Astrocyte of the cerebellum (primary cell): Measurements from ENCODE around the gene THAP11.

Experiments
- DNase-seq: peaks from one replicate; pipeline ENCODE4 v3.0.0-alpha.2; 2011; ENCODE audit warnings: low read depth
- H3K4me3 ChIP-seq: 2 replicates; pipeline ENCODE4 v1.5.1; 2011; ENCODE audit warnings: mild to moderate bottlenecking, low read depth, low read length, moderate library complexity
- in situ Hi-C: cut with HindIII; loops from 2 replicates; pipeline ENCODE4 v1.10.0; 2017; ENCODE audit warnings: low sequenced_read_pairs
- TF ChIP-seq, protein P1 (sequence below): IDR thresholded peaks from 2 replicates; pipeline ENCODE4 v1.5.1; 2012; ENCODE audit warnings: low read length, low read depth, moderate library complexity, mild to moderate bottlenecking; ENCODE audit errors: missing control alignments

The THAP11 gene

DNA sequence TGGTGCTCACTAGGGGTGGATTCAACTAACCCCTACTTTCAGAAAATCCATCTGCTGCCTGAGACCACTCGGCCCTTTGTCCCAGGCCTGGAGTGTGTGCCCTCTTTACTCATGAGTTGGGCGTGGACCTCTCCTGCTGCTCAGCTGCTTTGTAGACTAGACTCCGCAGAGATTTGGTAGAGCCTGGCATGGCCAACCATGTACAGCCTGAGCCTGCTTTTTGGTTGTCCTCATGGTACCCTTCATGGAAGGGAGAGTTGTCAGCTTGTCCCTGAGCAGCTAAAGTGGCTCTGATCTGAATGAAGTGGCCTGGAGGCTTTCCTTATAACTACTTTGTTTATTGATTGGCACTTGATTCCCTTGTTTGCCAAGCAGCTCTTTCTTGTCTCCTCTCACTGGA is 32.3 kb downstream of the THAP11 start:
- TF ChIP-seq, protein P1, sequence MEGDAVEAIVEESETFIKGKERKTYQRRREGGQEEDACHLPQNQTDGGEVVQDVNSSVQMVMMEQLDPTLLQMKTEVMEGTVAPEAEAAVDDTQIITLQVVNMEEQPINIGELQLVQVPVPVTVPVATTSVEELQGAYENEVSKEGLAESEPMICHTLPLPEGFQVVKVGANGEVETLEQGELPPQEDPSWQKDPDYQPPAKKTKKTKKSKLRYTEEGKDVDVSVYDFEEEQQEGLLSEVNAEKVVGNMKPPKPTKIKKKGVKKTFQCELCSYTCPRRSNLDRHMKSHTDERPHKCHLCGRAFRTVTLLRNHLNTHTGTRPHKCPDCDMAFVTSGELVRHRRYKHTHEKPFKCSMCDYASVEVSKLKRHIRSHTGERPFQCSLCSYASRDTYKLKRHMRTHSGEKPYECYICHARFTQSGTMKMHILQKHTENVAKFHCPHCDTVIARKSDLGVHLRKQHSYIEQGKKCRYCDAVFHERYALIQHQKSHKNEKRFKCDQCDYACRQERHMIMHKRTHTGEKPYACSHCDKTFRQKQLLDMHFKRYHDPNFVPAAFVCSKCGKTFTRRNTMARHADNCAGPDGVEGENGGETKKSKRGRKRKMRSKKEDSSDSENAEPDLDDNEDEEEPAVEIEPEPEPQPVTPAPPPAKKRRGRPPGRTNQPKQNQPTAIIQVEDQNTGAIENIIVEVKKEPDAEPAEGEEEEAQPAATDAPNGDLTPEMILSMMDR: no peak
- H3K4me3 ChIP-seq: peak overlapping the region; percentile 94
- no peak for DNase-seq
- in situ Hi-C loops: no loop called here

DNA sequence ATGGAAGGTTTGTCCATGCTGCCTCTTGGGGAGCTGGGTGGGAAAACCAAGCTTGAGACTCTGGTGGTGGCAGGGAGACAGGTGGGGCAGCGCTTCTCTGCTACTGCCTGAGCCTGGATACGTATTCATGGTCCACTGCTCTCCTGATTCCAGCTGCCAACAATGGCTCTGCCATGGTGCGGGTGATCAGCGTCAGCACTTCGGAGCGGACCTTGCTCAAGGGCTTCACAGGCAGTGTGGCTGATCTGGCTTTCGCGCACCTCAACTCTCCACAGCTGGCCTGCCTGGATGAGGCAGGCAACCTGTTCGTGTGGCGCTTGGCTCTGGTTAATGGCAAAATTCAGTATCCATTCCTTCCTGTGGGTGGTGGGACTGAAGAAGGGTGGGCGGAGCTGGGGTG is 34.9 kb downstream of the THAP11 start:
- in situ Hi-C loops: no loop called here

DNA sequence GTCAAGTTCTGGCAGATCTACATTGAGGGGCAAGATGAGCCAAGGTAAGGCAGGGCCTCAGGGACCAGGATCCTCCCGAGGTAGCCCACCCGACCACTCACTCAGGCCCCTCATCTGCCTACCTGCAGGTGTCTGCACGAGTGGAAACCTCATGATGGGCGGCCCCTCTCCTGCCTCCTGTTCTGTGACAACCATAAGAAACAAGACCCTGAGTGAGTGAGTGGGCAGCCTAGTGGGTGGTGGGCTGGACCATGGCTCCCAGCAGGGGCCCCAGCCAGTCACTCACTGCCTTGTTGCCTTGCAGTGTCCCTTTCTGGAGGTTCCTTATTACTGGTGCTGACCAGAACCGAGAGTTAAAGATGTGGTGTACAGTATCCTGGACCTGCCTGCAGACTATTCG is 36.1 kb downstream of the THAP11 start:
- in situ Hi-C loops: no loop called here
- TF ChIP-seq, protein P1: no peak
- no peak overlapping the region for H3K4me3 ChIP-seq
- no peak for DNase-seq

More for the DNA sequence above, 34.9 kb downstream of the THAP11 start:
- no peak overlapping the region for H3K4me3 ChIP-seq
- no peak for DNase-seq
- TF ChIP-seq, protein P1: no peak

DNA sequence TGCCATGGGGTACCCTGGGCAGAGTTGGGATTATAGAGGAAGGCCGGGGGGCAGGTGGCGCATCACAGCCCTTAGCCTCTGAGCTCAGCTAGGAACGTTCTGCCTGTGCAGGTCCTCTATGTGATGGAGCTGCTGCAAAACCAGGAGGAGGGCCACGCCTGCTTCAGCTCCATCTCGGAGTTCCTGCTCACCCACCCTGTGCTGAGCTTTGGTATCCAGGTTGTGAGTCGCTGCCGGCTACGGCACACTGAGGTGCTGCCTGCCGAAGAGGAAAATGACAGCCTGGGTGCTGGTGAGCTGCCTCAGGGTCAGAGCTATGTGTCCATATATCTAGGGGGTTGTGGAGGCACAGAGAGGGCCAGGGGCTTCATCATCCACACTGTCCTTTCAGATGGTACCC is 36.7 kb downstream of the THAP11 start:
- DNase-seq: no peak
- no peak overlapping the region for H3K4me3 ChIP-seq
- TF ChIP-seq, protein P1: no peak
- in situ Hi-C loops: no loop called here

DNA sequence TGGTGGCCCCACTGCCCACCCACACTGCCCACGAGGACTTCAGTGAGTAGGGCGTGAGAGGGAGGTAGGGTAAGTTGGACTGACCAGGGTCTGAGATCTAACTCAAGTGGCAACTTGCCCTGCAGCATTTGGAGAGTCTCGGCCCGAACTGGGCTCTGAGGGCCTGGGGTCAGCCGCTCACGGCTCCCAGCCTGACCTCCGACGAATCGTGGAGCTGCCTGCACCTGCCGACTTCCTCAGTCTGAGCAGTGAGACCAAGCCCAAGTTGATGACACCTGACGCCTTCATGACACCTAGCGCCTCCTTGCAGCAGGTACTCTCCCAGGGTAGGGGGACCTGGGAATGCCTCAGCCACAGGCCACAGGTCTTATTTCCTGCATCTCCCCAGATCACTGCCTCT is 37.3 kb downstream of the THAP11 start:
- DNase-seq: no peak
- in situ Hi-C loops: no loop called here
- TF ChIP-seq, protein P1: no peak
- H3K4me3 ChIP-seq: no peak overlapping the region

DNA sequence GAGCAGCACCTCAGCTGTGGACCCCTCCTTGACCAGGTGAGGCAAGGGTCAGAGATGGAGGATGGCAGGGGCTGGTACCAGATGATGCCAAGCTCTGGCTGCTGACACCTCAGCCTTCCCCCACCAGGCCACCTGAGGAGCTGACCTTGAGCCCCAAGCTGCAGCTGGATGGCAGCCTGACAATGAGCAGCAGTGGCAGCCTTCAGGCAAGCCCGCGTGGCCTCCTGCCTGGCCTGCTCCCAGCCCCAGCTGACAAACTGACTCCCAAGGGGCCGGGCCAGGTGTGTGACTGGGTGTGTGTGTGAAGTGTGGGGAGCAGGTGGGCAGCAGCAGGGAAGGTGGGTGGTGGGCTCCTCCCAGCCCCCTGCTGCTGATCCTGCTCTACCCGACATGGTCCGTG is 37.8 kb downstream of the THAP11 start:
- TF ChIP-seq, protein P1: no peak

DNA sequence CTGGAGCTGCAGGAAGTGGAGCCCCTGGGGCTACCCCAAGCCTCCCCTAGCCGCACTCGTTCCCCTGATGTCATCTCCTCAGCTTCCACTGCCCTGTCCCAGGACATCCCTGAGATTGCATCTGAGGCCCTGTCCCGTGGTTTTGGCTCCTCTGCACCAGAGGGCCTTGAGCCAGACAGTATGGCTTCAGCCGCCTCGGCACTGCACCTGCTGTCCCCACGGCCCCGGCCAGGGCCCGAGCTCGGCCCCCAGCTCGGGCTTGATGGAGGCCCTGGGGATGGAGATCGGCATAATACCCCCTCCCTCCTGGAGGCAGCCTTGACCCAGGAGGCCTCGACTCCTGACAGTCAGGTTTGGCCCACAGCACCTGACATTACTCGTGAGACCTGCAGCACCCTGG is 38.5 kb downstream of the THAP11 start:
- no peak overlapping the region for H3K4me3 ChIP-seq
- in situ Hi-C loops: no loop called here
- no peak for DNase-seq
- TF ChIP-seq, protein P1: no peak

More for the DNA sequence above, 37.8 kb downstream of the THAP11 start:
- in situ Hi-C loops: no loop called here
- no peak for DNase-seq
- H3K4me3 ChIP-seq: no peak overlapping the region
